NCI-H446 (cell line): Measurements from ENCODE around the gene CDH8.

ENCODE experiments used
- DNase-seq, 2 experiments: peaks; one replicate each; lab custom pipeline; 2025; lab: John Stamatoyannopoulos, UW

The CDH8 gene

GRCh38 chr16:62029947-62030346 lies 6.3 kb downstream of the CDH8 start:
- DNase-seq = no peak

- no peak for DNase-seq
These were observed 13.6 kb downstream of the CDH8 start for GRCh38 chr16:62022688-62023087.

- no peak for DNase-seq
These were observed 15.1 kb downstream of the CDH8 start for GRCh38 chr16:62021161-62021581.

GRCh38 chr16:62020681-62021080 lies 15.6 kb downstream of the CDH8 start:
- no peak for DNase-seq

- no peak for DNase-seq
These were observed 16.4 kb downstream of the CDH8 start for GRCh38 chr16:62019851-62020250.

DNA sequence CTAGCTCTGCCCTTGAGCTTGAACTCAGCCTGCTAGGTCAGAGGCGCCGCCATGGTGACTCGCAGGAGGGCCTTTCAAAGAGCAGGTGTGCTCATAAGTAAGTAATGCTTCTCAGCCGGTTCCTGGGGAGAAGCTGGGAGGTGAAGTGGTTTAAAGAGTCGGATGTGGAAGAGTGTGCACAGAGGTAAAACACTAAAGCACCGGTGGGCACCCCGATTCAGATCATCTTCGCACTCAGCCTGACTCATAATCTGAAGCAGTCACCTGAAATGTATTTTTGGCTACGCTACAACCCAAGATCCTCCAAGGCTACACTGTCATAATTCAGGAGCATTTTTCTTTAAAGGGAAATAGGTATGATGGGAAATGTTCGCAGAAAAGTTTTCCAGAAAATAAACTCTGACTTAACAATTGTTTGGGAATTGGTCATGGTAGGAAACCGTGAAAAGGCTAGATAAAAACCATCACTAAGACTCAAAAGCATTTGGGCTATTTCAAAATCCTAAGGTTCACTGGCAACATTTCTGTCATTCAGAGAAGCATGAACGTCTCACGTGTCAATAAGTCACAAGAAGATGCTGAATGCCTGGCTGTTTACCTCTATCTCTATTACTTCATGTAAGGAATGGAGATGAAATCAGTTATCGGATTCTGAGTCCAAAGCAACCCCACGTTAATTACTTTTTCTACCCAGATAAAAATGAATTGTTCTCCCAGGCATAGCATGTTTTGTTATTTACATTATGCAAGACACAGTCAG lies 17.8 kb downstream of the CDH8 start:
- DNase-seq = no peak

DNA sequence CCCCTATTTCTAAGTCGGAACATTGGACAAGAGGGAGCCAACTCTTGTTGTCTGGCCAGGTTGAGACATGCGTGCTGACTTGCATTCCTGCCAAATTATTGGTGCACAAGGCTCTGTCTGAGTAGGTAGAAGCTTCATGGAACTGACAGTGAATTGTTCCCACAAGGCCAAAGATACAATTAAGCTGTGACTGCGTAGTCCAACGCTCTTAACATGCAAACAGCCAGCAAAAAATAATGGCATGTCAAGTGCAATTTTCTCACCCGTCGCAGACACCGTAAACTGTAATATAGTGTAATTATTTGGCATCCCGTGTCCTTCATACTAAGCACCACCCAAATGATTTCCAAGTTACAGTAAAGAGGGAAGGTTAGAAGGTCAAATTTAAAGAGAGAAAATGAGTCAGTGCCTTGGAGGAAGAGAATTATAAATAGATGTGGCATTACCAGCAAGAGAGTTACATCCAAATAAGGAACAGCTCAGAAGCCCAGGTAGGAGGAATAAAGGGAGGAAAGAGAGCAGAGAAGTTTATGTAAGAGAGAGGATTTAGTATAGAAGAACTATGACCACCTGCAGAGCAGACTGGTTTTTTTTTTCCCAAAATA lies 21.8 kb downstream of the CDH8 start:
- DNase-seq = no peak

DNA sequence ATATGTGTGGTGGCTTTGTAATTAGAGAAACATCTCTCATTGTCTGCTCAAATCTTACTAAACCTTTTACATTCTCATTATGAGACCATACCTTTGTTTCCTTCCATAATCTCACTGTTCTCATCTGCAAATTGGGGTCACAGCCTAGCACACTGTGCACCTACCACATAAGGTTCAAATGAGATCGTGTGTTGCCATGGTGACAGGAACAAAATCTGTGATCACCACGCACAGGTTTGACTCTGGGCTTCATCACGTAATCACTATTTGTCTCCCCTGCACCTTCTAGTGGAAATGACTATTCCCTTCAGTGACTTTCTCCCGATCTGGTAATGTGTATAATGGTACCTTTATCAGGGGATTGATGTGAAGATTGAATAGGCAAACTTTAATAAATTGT lies 26.1 kb downstream of the CDH8 start:
- no peak for DNase-seq

- DNase-seq = no peak
These were observed 37.8 kb downstream of the CDH8 start for GRCh38 chr16:61998460-61998859.

GRCh38 chr16:61993108-61993507 lies 43.1 kb downstream of the CDH8 start:
- no peak for DNase-seq

DNA sequence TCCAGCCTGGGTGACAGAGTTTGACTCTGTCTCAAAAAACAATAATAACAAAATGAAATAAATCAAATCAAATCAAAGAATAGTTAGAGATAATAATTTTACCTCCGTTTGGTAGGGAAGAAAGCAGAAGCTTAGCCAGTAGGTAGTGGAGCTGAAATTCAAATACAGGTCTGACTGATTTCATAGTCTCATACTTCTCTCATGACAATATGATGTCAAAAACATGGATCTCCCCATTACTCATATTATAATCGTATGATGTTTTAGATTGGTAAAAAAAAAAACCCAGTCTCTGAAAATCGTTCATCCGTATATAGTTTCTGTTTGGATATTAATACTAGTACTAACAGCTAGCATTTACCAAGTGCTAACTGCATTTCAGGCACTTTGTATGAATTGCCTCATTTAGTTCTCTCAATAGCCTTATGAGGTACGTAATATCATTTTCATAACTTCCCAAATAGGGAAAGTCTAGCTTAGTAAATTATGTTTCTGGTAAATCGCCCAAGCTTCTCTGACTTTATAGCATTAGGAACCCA lies 48.7 kb downstream of the CDH8 start:
- no peak for DNase-seq

DNA sequence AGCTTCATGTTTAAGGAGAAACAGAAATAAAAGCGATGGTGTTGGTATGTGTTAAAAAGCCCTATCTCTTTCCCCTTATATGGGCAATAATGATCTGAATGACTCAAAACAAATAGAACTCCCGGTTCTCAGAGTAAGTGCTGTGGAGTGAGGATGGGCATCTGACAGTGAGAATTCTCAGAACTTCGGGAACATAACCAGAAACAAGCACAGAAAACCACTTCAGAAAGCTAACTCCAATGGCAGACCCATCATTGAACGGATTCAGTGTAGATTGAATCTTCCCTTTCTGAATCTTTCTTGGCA lies 67.2 kb downstream of the CDH8 start:
- no peak for DNase-seq

DNA sequence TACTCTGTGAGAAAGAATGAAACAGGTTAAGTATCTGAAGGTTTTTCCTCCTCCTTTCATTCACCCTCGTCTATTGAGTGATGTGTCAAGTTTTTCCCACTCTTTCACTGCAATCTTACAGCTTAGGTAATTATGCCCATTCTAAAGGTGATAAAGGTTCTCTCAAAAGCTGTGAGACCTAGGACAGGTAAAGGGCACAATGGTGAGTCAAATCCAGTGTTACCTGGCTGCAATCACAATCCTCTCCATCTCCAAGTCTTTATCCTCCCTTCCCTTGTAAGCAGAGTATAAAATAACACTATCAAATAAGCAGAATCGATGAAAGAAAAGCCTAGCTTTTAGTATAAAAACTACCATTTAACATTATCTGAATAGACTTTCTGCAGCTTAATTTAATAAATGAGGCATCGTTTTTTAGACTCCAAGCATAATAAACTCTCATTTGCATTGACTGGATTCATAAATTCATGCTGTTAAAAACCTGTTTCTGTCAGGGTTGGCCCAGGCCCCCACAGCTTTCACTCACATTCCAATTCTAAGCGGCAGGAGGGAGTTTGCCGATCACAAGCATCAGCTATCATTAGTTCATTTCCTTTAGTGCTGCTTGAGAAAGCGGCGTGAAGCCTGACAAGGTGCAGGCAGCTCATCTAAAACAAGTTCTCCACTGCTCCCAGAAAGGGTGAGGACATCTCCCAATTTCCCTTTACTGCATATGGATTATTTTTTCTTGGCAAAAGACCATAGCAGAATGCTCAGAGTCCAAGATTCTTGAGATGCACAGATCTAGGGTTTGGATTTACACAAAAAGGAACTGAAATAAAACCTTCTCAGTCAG lies 67.8 kb downstream of the CDH8 start:
- DNase-seq = no peak

DNA sequence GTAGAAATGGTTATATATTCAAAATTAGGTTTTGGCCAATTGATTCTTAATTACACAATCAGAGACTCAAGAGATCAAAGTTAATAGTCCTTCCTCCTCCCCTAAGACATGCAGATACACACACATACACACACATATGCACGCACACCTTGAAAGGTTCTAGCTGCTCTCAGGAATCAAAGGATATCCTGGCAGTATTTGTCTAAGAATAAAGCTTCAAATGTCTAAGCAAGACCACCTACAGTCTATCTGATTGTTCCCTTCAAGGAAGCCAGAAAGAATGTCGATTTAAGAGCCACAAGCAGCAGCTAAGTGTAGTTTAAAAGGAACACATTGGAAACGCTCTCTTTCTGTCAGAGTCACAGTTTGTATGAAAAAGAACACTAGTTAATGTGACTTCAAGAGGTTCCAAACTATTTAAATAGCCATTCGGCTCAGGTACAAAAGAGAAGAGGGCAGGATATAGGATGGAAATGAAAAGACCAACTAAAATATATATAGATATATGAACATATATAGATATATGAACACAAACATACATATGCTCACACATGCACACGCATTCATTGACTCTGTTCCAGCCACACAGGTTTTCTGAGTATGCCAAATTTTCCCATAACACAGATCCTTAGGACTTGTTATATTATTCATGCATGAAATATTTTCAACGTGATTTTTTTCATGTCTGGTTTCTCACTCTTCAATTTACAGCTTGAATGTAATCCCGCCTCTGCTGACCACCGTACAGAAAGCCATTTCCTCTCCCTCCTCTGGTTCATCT lies 79.0 kb downstream of the CDH8 start:
- DNase-seq = no peak

GRCh38 chr16:61952841-61953240 lies 83.4 kb downstream of the CDH8 start:
- no peak for DNase-seq

GRCh38 chr16:61948414-61948813 lies 87.8 kb downstream of the CDH8 start:
- no peak for DNase-seq

GRCh38 chr16:61946019-61946418 lies 90.2 kb downstream of the CDH8 start:
- no peak for DNase-seq

DNA sequence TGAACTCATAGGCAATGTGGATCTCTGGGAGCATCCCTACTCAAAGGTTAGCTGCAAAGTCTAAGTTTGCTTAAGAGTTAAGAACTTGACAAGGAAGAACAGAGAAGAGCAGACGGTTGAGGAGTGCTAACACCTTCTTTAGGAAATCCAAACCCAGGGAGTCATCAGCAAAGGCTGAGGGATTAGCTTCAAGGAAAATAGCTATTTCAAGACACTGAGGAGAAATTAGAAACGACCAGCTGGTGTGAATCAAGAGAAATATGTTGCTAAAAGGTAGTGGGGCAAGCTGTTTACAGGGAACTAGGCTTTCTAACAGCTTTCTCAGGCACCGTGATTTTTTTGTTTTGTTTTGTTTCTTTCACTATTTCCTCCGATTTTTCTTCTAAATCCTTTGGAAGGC lies 90.7 kb downstream of the CDH8 start:
- DNase-seq = no peak

- DNase-seq = no peak
These were observed 92.2 kb downstream of the CDH8 start for GRCh38 chr16:61944004-61944403.

GRCh38 chr16:61940611-61941010 lies 95.6 kb downstream of the CDH8 start:
- no peak for DNase-seq

DNA sequence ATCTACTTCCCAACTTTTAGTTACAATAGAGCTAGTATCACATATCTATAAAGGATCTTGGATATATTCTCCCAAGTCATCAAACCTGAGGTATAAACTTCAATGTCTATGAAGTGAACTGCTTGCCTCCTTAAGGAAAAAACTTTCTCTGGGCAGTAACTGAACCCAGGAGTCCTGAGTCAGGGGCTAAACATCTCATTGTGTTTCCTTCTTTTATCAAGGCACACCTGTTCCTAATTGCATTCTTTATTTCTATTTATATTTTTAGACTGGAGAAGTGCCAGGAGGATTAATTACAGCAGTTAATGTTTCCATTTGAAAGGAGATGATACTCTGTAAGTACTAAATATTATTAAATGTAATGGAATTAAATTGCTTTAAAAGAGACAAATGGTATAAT lies 98.6 kb downstream of the CDH8 start:
- DNase-seq = no peak

GRCh38 chr16:61936522-61936921 lies 99.7 kb downstream of the CDH8 start:
- no peak for DNase-seq
